ENCODE data around the gene TFEB.

Gene TFEB

DNA sequence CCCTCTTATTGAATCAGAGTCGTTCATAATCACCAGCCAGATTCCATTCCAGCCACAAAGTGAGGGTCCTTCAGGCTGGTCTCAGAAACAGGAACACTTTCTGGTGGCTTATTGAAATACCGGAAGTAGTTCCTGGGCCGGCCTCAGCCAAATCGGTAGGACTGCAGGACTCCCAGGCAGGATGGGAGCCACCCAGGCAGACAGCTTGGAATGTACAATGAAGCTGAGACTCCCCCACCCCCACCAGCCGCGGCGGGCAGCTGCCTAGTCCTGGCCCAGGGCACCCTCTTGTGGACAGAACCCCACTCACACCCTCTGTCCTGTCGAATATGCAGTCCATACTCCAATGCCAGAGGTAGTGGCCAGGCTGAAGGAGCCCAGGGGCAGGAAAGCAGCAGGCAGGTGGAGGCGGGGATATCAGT lies 53.3 kb downstream of the TFEB start:
- H3K4me3 ChIP-seq (ENCODE audit: low read depth, low read length) = no peak overlapping the region
- peak; percentile 81 for DNase-seq (ENCODE audit: low read depth)
- TF ChIP-seq, protein P1, sequence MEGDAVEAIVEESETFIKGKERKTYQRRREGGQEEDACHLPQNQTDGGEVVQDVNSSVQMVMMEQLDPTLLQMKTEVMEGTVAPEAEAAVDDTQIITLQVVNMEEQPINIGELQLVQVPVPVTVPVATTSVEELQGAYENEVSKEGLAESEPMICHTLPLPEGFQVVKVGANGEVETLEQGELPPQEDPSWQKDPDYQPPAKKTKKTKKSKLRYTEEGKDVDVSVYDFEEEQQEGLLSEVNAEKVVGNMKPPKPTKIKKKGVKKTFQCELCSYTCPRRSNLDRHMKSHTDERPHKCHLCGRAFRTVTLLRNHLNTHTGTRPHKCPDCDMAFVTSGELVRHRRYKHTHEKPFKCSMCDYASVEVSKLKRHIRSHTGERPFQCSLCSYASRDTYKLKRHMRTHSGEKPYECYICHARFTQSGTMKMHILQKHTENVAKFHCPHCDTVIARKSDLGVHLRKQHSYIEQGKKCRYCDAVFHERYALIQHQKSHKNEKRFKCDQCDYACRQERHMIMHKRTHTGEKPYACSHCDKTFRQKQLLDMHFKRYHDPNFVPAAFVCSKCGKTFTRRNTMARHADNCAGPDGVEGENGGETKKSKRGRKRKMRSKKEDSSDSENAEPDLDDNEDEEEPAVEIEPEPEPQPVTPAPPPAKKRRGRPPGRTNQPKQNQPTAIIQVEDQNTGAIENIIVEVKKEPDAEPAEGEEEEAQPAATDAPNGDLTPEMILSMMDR (IDR thresholded peaks at IDR 0.05; ENCODE audit: insufficient read depth, low read depth, low read length, missing control alignments) = peak; percentile 79

- no peak overlapping the region for H3K4me3 ChIP-seq (ENCODE audit: low read depth, low read length)
- DNase-seq (ENCODE audit: low read depth) = no peak
- TF ChIP-seq, protein P1 (IDR thresholded peaks at IDR 0.05; ENCODE audit: insufficient read depth, low read depth, low read length, missing control alignments) = no peak
Observed at GRCh38 chr6:41680182-41680965, 55.0 kb downstream of the TFEB start.

DNA sequence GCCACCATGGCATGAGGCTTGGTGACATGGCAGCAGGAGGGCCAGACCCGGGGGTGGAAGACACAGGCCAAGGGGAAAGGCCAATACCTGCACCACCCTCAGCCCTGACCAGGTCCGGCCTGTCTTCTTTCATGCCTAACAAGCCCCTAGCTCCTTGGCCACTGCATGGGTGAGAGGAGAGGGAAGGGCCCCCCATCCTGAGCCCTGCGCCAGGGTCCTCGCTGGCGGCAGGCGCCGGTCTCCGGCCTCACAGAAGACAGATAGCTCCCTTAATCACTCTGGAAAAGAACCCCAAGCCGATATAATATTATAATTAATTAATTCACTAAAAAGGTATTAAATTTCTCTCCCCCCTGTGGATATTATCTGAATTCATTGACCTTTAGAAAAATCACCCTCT lies 55.7 kb downstream of the TFEB start:
- no peak for DNase-seq (ENCODE audit: low read depth)
- TF ChIP-seq, protein P1 (IDR thresholded peaks at IDR 0.05; ENCODE audit: insufficient read depth, low read depth, low read length, missing control alignments) = no peak

GRCh38 chr6:41678511-41679084 lies 56.8 kb downstream of the TFEB start:
- no peak overlapping the region for H3K4me3 ChIP-seq (ENCODE audit: low read depth, low read length)
- TF ChIP-seq, protein P1 (IDR thresholded peaks at IDR 0.05; ENCODE audit: insufficient read depth, low read depth, low read length, missing control alignments) = no peak
- no peak for DNase-seq (ENCODE audit: low read depth)

More for the DNA sequence above, 55.7 kb downstream of the TFEB start:
- H3K4me3 ChIP-seq (ENCODE audit: low read depth, low read length) = no peak overlapping the region

DNA sequence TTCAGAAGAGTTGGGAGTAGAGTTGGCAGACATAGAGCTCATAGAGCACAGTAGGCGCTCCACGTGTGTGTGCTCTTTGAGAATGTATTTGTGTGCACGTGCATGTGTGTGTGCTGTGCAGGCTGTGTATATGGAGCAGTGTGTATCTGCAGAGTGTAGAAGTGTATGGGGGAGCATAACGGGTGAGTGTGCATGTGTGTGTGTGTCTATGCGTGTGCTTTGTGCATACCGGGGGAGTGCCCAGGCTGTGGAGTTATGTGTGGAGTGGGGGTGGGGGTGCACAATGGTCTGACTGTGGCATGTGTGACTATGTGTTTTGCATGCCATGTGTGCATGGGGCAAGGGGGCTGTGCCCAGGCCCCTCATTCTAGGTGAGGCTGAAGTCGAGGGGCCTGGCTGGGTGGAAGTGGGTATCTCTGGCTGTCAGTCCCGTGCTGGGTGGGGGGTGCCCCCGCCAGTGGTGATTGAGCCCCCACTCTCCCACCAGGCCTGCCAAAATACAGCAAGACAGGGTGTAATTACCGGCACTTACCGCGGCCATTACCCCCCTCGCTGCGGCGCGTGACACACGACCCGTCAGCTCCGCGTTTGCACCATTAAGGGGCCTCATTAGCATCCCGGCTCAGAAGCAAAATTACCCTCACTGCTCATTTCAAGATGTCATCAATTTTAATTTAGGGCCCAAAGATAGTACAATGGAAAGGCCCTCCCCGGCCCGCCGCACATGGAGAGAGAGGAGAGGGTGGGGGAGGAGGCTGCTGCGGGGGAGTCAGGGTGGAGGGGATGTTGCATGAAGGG lies 58.1 kb downstream of the TFEB start:
- TF ChIP-seq, protein P1 (IDR thresholded peaks at IDR 0.05; ENCODE audit: insufficient read depth, low read depth, low read length, missing control alignments) = no peak
- DNase-seq (ENCODE audit: low read depth) = no peak
- H3K4me3 ChIP-seq (ENCODE audit: low read depth, low read length) = no peak overlapping the region

DNA sequence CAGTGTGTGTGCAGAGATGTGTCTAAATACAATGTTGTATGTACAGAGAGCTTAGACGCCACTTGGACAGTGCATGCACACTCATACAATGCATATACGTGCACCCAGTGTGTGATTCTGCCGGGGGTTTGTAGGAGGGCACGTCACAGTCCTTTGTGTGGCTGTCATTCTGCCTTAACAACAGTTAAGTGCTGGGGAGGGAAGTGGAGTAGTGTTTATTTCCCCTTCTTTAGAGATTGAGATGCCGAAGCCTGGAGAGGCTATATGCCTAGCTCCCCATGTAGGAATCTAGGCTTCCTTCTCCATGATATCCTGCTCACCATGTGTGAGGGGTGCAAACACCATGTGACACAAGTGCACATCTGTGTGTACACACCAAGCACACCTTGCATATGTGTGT lies 59.0 kb downstream of the TFEB start:
- H3K4me3 ChIP-seq (ENCODE audit: low read depth, low read length) = no peak overlapping the region
- TF ChIP-seq, protein P1 (IDR thresholded peaks at IDR 0.05; ENCODE audit: insufficient read depth, low read depth, low read length, missing control alignments) = no peak
- DNase-seq (ENCODE audit: low read depth) = no peak
